HL-60 (cell line): ENCODE measurements around the gene CFAP58.

Experiments
- DNase-seq, 2 experiments: peaks; one replicate each; pipeline ENCODE4 v3.0.0-alpha.2; 2010 to 2020; ENCODE audit warnings: low read depth in 1 of 2, low spot score in 1 of 2
- H3K27ac ChIP-seq: fragments of 250-450 bp; sonication (Bioruptor Pico); replicated peaks from 2 replicates; pipeline ENCODE4 v1.5.1; 2020; ENCODE audit warnings: mild to moderate bottlenecking, moderate library complexity
- H3K27me3 ChIP-seq: fragments of 250-450 bp; sonication (Bioruptor Pico); 2 replicates; pipeline ENCODE4 v1.5.1; 2021; ENCODE audit warnings: mild to moderate bottlenecking, moderate library complexity; ENCODE audit not compliant: insufficient read depth, poor library complexity, severe bottlenecking
- H3K4me3 ChIP-seq: replicated peaks from 2 replicates; pipeline ENCODE4 v1.5.1; 2011; ENCODE audit warnings: mild to moderate bottlenecking, control low read depth, low read length; ENCODE audit not compliant: insufficient read depth
- GABPA ChIP-seq: IDR thresholded peaks from 2 replicates; pipeline ENCODE4 v1.6.1; 2012; ENCODE audit warnings: low read depth
- POLR2AphosphoS5 ChIP-seq: IDR thresholded peaks from 2 replicates; pipeline ENCODE4 v1.6.1; 2012; ENCODE audit warnings: low read depth
- SPI1 ChIP-seq: IDR thresholded peaks from 2 replicates; pipeline ENCODE4 v1.6.1; 2012; ENCODE audit warnings: low read depth, mild to moderate bottlenecking, borderline replicate concordance
- TF ChIP-seq, protein P1 (sequence below): IDR thresholded peaks from 2 replicates; pipeline ENCODE4 v1.6.1; 2012; ENCODE audit warnings: low read depth; ENCODE audit not compliant: insufficient replicate concordance
- TF ChIP-seq, protein P2 (sequence below): IDR thresholded peaks from one replicate; pipeline ENCODE4 v1.5.1; 2011; ENCODE audit warnings: low read length, control low read depth, inconsistent platforms; ENCODE audit not compliant: insufficient read depth

CFAP58 gene

DNA sequence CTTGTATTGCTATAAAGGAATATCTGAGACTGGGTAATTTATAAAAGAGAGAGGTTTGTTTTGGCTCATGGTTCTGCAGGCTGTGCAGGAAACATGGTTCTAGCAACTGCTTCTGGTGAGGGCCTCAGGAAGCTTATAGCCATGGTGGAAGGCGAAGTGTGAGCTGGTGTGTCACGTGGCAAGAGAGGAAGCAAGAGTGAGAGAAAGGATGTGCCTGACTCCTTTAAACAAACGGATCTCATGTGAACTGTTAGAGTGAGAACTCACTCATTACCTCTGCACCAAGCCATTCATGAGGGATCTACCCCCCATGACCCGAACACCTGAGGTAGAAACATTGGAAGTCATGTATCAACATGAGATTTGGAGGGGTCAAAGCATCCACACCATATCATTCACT lies 7.7 kb upstream of the CFAP58 start:
- no peaks in the 10 kb centered on the region for H3K27me3 ChIP-seq
- DNase-seq = no peak
- H3K4me3 ChIP-seq = no peak overlapping the region
- H3K27ac ChIP-seq = no peak overlapping the region
- TF ChIP-seq, protein P1, sequence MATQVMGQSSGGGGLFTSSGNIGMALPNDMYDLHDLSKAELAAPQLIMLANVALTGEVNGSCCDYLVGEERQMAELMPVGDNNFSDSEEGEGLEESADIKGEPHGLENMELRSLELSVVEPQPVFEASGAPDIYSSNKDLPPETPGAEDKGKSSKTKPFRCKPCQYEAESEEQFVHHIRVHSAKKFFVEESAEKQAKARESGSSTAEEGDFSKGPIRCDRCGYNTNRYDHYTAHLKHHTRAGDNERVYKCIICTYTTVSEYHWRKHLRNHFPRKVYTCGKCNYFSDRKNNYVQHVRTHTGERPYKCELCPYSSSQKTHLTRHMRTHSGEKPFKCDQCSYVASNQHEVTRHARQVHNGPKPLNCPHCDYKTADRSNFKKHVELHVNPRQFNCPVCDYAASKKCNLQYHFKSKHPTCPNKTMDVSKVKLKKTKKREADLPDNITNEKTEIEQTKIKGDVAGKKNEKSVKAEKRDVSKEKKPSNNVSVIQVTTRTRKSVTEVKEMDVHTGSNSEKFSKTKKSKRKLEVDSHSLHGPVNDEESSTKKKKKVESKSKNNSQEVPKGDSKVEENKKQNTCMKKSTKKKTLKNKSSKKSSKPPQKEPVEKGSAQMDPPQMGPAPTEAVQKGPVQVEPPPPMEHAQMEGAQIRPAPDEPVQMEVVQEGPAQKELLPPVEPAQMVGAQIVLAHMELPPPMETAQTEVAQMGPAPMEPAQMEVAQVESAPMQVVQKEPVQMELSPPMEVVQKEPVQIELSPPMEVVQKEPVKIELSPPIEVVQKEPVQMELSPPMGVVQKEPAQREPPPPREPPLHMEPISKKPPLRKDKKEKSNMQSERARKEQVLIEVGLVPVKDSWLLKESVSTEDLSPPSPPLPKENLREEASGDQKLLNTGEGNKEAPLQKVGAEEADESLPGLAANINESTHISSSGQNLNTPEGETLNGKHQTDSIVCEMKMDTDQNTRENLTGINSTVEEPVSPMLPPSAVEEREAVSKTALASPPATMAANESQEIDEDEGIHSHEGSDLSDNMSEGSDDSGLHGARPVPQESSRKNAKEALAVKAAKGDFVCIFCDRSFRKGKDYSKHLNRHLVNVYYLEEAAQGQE = no peak
- no peak for TF ChIP-seq GABPA
- TF ChIP-seq POLR2AphosphoS5 = no peak
- TF ChIP-seq, protein P2, sequence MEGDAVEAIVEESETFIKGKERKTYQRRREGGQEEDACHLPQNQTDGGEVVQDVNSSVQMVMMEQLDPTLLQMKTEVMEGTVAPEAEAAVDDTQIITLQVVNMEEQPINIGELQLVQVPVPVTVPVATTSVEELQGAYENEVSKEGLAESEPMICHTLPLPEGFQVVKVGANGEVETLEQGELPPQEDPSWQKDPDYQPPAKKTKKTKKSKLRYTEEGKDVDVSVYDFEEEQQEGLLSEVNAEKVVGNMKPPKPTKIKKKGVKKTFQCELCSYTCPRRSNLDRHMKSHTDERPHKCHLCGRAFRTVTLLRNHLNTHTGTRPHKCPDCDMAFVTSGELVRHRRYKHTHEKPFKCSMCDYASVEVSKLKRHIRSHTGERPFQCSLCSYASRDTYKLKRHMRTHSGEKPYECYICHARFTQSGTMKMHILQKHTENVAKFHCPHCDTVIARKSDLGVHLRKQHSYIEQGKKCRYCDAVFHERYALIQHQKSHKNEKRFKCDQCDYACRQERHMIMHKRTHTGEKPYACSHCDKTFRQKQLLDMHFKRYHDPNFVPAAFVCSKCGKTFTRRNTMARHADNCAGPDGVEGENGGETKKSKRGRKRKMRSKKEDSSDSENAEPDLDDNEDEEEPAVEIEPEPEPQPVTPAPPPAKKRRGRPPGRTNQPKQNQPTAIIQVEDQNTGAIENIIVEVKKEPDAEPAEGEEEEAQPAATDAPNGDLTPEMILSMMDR = no peak
- no peak for TF ChIP-seq SPI1

DNA sequence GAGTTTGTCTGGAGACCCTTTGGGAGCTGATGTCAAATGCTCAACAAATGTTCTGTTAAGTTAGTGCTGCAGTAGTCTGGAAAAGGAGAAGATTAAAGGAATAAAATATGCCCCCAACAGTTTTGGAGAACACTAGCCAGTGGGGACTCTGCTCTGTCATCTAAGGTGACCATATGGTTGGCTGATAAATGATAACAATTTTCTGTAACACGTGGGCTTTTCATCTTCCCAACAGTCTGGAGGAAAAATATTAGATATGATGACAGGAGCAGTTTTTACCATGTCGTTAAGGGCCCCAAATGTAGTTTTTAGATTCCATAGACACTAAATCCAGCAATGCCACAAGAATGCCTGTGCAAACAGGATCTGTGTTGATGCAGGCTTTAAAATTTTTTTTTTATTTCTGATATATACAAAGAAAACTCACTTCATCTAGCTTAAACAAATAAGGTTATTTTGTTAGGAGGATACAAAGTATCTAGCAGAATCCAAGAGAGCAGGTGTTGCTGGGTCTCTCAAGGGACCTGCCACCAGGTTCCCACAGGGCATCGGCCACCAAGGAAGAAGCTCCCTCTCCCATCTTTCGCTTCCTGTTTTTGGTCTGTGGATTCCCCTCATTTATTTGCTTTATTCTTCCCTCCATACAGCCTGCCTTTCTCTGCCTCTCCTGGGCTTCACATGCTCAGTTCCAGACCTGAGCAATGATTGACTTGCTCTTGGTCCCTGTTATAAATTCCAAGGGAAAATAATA lies 6.2 kb upstream of the CFAP58 start:
- no peaks in the 10 kb centered on the region for H3K27me3 ChIP-seq
- DNase-seq = no peak
- no peak overlapping the region for H3K27ac ChIP-seq
- TF ChIP-seq SPI1 = no peak
- no peak for TF ChIP-seq POLR2AphosphoS5
- no peak for TF ChIP-seq GABPA
- TF ChIP-seq, protein P2 = no peak
- TF ChIP-seq, protein P1 = no peak
- H3K4me3 ChIP-seq = no peak overlapping the region

DNA sequence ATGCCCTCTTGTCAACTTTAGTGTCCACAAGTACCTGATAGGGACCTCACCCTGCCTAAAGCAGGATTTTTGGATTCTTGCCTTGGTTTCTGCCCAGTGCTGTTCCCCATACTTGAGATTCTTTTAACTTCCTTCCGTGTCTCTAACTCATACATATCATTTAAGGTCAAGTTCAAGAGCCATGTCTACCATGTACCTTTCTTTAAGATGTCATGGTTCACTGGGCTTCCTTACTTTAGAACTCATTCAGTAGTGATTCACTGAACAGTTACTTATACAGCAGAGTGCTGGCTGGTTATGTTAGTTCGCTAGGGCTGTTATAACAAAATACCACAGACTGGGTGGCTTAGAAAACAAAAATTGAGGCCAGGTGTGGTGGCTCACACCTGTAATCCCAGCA lies 5.0 kb upstream of the CFAP58 start:
- no peaks in the 10 kb centered on the region for H3K27me3 ChIP-seq
- DNase-seq = no peak
- no peak for TF ChIP-seq SPI1
- TF ChIP-seq, protein P1 = no peak
- no peak for TF ChIP-seq GABPA
- no peak for TF ChIP-seq POLR2AphosphoS5
- TF ChIP-seq, protein P2 = no peak
- H3K27ac ChIP-seq = no peak overlapping the region
- H3K4me3 ChIP-seq = no peak overlapping the region
